Lower leg skin (tissue), 3 donors: ENCODE measurements around the gene FCN3.

ENCODE experiments used
- POLR2A ChIP-seq, 2 donors: fragments of 450-650 bp; IDR thresholded peaks; one replicate each; pipeline ENCODE4 v1.6.1; 2016 to 2017; ENCODE audit warnings: antibody characterized with exemption in 2 of 2, mild to moderate bottlenecking in 1 of 2, moderate library complexity in 1 of 2
- TF ChIP-seq, protein P1 (sequence below), 3 donors: fragments of 450-650 bp; IDR thresholded peaks; one replicate each; pipeline ENCODE4 v1.5.1; 2016; ENCODE audit warnings: antibody characterized with exemption in 3 of 3, mild to moderate bottlenecking in 3 of 3, moderate library complexity in 2 of 3

DNA sequence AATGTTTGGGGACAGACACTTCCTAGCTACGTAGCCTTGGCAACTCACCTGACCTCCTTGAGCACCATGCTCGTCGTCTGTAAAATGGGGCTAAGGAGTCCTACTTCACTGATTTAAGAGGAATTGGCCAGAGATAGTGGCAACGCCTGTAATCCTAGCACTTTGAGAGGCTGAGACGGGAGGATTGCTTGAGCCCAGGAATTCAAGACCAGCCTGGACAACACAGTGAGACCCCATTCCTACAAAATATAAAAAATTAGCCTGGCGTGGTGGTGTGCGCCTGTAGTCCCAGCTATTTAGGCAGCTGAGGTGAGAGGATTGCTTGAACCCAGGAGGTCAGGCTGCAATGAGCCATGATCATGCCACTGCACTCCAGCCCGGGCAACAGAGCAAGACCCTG, 28.3 kb downstream of the FCN3 start:
- TF ChIP-seq, protein P1, sequence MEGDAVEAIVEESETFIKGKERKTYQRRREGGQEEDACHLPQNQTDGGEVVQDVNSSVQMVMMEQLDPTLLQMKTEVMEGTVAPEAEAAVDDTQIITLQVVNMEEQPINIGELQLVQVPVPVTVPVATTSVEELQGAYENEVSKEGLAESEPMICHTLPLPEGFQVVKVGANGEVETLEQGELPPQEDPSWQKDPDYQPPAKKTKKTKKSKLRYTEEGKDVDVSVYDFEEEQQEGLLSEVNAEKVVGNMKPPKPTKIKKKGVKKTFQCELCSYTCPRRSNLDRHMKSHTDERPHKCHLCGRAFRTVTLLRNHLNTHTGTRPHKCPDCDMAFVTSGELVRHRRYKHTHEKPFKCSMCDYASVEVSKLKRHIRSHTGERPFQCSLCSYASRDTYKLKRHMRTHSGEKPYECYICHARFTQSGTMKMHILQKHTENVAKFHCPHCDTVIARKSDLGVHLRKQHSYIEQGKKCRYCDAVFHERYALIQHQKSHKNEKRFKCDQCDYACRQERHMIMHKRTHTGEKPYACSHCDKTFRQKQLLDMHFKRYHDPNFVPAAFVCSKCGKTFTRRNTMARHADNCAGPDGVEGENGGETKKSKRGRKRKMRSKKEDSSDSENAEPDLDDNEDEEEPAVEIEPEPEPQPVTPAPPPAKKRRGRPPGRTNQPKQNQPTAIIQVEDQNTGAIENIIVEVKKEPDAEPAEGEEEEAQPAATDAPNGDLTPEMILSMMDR (IDR thresholded peaks at IDR 0.05) = no peak
- TF ChIP-seq POLR2A (IDR thresholded peaks at IDR 0.05) = no peak
